HFF-Myc (cell line): Measurements from ENCODE around the gene SIRT5.

ENCODE experiments used
- DNase-seq: peaks from one replicate; pipeline ENCODE4 v3.0.0-alpha.2; 2011; ENCODE audit warnings: low read depth; ENCODE audit errors: extremely low read depth
- H3K4me3 ChIP-seq: replicated peaks from 2 replicates; pipeline ENCODE4 v1.5.1; 2011; ENCODE audit warnings: low read depth, mild to moderate bottlenecking, control low read depth, low read length
- TF ChIP-seq, protein P1 (sequence below): IDR thresholded peaks from 2 replicates; pipeline ENCODE4 v1.5.1; 2012; ENCODE audit warnings: mild to moderate bottlenecking, low read depth, low read length, control low read depth; ENCODE audit errors: missing control alignments

The SIRT5 gene

DNA sequence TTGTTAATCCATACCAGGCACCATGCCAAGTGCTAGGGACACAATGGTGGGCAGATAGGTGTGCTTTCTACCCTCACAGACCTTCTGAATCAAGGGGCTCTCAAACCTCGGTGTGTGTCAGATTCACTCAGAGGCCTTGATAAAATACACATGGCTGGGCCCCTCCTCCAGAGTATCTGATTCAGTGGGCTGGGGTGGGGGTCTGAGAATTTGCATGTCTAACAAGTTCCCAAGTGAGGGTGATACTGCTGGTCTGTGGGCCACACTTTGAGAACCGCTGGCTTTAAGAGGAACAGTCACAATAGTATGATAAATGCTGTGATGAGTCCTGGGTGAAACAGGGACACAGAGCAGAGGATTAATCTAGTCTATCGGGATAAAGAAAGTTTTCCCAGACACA is 35.8 kb upstream of the SIRT5 start:
- no peak for DNase-seq
- TF ChIP-seq, protein P1, sequence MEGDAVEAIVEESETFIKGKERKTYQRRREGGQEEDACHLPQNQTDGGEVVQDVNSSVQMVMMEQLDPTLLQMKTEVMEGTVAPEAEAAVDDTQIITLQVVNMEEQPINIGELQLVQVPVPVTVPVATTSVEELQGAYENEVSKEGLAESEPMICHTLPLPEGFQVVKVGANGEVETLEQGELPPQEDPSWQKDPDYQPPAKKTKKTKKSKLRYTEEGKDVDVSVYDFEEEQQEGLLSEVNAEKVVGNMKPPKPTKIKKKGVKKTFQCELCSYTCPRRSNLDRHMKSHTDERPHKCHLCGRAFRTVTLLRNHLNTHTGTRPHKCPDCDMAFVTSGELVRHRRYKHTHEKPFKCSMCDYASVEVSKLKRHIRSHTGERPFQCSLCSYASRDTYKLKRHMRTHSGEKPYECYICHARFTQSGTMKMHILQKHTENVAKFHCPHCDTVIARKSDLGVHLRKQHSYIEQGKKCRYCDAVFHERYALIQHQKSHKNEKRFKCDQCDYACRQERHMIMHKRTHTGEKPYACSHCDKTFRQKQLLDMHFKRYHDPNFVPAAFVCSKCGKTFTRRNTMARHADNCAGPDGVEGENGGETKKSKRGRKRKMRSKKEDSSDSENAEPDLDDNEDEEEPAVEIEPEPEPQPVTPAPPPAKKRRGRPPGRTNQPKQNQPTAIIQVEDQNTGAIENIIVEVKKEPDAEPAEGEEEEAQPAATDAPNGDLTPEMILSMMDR: no peak
- no peak overlapping the region for H3K4me3 ChIP-seq

DNA sequence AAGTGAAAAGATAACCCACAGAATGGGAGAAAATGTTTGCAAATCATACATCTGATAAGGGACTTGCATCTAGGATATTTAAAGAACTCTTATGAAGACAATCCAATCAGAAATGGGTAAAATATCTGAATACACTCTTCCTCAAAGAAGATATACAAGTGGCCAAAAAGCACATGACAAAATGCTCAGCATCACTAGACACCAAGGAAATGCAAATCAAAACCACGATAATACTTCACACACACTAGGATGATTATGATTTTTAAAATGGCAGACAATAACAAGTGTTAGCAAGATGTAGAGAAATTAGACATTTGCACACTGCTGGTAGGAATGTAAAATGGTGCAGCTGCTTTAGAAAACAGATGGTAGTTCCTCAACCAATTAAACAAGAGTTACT is 34.8 kb upstream of the SIRT5 start:
- DNase-seq: no peak
- TF ChIP-seq, protein P1: no peak
- no peak overlapping the region for H3K4me3 ChIP-seq

DNA sequence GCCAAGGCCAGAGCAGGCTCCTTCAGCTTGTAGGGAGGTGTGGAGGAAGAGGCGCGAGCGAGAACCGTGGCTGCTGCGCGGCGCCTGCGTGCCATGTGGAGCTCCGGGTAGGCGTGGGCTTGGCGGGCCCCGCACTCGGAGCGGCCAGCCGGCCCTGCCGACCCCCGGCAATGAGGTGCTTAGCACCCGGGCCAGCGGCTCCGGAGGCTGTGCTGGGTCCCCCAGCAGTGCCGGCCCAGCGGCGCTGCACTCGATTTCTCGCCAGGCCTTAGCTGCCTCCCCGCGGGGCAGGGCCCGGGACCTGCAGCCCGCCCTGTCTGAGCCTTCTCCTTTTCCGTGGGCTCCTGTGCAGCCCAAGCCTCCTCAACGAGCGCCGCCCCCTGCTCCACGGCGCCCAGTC is 32.9 kb upstream of the SIRT5 start:
- TF ChIP-seq, protein P1: no peak
- no peak overlapping the region for H3K4me3 ChIP-seq
- DNase-seq: no peak

DNA sequence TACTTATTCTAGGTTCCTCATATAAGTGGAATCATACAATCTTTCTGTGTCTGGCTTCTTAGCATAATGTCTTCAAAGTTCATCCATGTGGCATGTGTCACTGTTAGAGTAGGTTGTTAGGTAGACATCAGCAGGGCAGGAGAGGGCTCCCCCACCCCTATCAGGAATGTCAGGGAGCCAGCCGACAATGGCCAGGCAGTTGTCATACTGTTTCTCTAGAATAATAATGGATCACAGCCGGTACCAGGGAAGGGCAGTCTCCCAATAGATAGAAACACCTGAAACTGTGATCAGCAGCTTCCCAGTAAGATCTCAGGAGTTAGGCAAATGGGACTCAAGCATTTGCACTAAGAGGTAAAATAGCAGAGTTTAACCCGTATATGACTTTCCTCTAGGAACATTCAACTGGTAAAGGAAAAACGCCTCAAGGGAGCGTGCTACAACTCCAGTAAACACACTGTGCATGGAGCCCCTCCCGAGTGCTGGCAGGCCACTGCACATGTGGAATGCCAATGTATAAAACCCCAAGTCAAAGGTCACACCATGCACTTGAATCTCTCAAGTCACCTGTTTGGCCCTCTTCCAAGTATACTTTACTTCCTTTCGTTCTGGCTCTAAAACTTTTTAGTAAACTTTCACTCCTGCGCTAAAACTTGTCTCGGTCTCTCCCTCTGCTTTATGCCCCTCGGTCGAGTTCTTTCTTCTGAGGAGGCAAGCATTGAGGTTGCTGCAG is 29.8 kb upstream of the SIRT5 start:
- TF ChIP-seq, protein P1: no peak
- H3K4me3 ChIP-seq: no peak overlapping the region
- no peak for DNase-seq

DNA sequence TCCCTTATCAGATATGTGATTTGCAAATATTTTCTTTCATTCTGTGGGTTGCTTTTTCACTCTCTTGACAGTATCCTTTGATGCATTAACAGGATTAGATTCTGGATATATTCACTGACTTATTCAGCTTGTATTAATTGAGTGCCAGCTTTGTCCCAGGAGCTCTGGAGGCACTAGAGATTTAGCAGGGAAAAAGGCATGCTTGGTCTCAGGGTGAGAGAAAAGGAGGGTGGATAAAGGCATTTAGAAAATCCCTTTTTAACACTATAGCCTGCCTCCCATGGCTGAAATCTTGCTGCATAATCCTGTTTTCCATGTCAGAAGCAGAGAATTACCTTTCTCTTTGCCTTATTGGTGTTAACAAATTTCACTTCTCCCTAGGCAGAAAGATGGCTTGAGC is 28.5 kb upstream of the SIRT5 start:
- DNase-seq: no peak
- no peak overlapping the region for H3K4me3 ChIP-seq
- TF ChIP-seq, protein P1: no peak

DNA sequence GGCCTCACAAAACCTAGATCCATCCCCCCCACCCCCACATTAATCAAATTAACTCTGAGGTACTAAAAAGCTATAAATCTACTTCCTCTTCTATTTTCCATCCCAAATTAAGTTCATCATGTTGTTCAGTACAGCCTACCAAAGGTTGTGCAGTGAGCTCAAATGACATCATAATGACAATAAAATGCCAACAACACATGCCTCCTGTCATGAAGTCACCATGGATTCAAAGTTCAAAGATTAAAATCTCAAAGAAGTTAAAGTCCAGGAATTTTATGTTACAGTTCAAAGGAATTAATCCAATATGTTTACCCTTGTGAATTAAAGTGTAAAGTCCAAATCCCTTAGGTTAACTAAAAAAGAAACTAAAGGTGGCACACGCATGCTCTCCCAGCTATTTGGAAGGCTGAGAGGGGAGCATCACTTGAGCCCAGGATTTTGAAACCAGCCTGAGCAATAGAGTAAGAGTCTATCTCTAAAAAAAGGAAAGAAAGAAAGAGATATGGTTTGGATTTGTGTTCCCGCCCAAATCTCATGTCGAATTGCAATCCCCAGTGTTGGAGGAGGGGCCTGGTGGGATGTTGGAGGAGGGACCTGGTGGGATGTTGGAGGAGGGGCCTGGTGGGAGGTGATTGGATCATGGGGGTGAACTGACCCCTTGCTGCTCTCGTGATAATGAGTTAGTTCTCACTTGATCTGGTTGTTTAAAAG is 25.7 kb upstream of the SIRT5 start:
- TF ChIP-seq, protein P1: no peak
- H3K4me3 ChIP-seq: no peak overlapping the region
- DNase-seq: no peak
